PC-3 (cell line): ENCODE results near the gene ERBB4.

Source experiments
- EZH2 ChIP-seq: fragments of 300-600 bp; sonication (generic); IDR thresholded peaks from one replicate; pipeline ENCODE4 v1.6.1; 2017; ENCODE audit warnings: antibody characterized with exemption, mild to moderate bottlenecking, low read length; ENCODE audit not compliant: unreplicated experiment
- EZH2phosphoT487 ChIP-seq: fragments of 300-600 bp; sonication (generic); IDR thresholded peaks from 2 replicates; pipeline ENCODE4 v1.6.1; 2018; ENCODE audit warnings: mild to moderate bottlenecking, antibody characterized with exemption, low read length, borderline replicate concordance
- TF ChIP-seq, protein P1 (sequence below): fragments of 300-600 bp; sonication (generic); conservative IDR thresholded peaks from 2 replicates; pipeline ENCODE4 v1.5.1; 2017; ENCODE audit warnings: antibody characterized with exemption, low read depth, mild to moderate bottlenecking, low read length

DNA sequence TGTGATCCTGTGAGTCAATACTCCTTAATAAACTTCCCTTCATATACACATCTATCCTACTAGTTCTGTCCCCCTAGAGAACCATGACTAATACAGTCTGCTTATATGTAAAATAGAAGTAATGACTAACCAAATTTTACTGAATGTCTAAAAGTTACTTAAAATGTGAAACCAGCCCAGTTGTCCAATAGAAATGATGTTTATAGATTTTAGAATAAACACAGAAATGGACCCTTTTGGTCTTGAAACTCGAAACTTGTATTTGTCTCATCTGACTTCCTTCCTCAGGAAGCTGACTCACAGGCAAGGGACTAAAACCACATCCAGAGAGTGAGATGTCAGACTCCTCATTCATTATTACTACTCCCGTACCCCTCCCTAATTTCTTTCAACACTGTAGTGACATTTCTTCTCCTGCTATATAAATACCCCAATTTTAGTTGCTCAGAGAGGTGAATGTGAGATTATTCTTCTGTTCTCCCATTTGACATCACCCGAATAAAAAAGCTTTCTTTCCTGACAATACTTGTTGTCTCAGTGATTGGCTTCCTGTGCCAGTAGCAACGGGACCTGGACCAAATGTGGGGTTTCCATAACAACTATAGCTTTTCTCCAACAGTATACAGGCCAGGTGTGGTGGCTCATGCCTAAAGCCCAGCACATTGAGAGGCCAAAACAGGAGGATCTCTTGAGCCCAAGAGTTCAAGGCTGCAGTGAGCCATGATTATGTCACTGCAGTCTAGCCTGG lies 486.0 kb downstream of the ERBB4 start:
- TF ChIP-seq, protein P1, sequence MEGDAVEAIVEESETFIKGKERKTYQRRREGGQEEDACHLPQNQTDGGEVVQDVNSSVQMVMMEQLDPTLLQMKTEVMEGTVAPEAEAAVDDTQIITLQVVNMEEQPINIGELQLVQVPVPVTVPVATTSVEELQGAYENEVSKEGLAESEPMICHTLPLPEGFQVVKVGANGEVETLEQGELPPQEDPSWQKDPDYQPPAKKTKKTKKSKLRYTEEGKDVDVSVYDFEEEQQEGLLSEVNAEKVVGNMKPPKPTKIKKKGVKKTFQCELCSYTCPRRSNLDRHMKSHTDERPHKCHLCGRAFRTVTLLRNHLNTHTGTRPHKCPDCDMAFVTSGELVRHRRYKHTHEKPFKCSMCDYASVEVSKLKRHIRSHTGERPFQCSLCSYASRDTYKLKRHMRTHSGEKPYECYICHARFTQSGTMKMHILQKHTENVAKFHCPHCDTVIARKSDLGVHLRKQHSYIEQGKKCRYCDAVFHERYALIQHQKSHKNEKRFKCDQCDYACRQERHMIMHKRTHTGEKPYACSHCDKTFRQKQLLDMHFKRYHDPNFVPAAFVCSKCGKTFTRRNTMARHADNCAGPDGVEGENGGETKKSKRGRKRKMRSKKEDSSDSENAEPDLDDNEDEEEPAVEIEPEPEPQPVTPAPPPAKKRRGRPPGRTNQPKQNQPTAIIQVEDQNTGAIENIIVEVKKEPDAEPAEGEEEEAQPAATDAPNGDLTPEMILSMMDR, result no peak
- TF ChIP-seq EZH2 (no peak), EZH2phosphoT487 (no peak)
